SK-N-MC (cell line): Measurements from ENCODE around the gene AURKAIP1.
"Not testable (repeated sequence)": the region's sequence is repeated elsewhere in the genome, so short reads cannot be mapped to it uniquely, and the experiment has no call there.

ENCODE experiments used
- DNase-seq: peaks from one replicate; pipeline ENCODE4 v3.0.0-alpha.2; 2011; ENCODE audit warnings: low read depth, low spot score
- H3K27ac ChIP-seq: fragments of 200-600 bp; sonication (generic); 2 replicates; pipeline ENCODE4 v1.5.1; 2016; ENCODE audit warnings: mixed run types
- H3K36me3 ChIP-seq: fragments of 200-600 bp; sonication (generic); 2 replicates; pipeline ENCODE4 v1.6.1; 2017; ENCODE audit warnings: antibody characterized with exemption, low read length, mixed read lengths; ENCODE audit not compliant: insufficient read depth
- H3K4me3 ChIP-seq: fragments of 200-600 bp; sonication (generic); 2 replicates; pipeline ENCODE4 v1.5.1; 2016
- H3K9ac ChIP-seq: fragments of 200-600 bp; sonication (generic); 2 replicates; pipeline ENCODE4 v1.8.0; 2017; ENCODE audit warnings: mixed run types, mixed read lengths; ENCODE audit not compliant: insufficient read length
- H3K9me3 ChIP-seq: fragments of 200-600 bp; sonication (generic); 2 replicates; pipeline ENCODE4 v1.6.1; 2017; ENCODE audit warnings: low read depth, mild to moderate bottlenecking, antibody characterized with exemption, low read length, moderate library complexity, mixed read lengths
- EZH2 ChIP-seq: fragments of 200-600 bp; sonication (generic); IDR thresholded peaks from one replicate; pipeline ENCODE4 v1.6.1; 2017; ENCODE audit warnings: antibody characterized with exemption
- FOXP2 ChIP-seq: optimal IDR thresholded peaks from 2 replicates; pipeline ENCODE3; 2011; ENCODE audit warnings: mild to moderate bottlenecking, moderate library complexity; ENCODE audit not compliant: insufficient read depth; ENCODE audit errors: extremely low read length, control extremely low read depth
- POLR2AphosphoS5 ChIP-seq: IDR thresholded peaks from 2 replicates; pipeline ENCODE4 v1.6.1; 2012; ENCODE audit warnings: mild to moderate bottlenecking, low read depth, low read length, borderline replicate concordance

AURKAIP1 gene

DNA sequence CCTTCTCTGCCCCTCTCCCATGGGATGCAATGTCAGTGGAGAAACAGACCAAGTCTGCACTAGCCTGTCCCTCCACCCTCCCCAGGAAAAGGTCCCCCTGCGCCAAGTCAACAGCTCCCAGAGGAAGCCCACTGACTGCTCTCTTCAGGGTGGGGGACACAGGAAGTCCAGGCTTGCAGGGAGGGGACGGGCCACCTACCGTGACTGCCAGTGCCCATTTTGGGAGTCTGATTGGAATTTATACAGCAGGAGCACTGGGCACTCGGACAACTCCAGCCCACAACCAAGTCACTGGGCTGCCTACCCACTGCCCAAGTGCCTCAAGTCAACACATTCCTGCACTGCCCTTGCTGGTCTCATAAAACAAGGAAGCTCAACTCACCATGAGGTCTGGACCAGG is 18.0 kb upstream of the AURKAIP1 start:
- Histone ChIP-seq H3K4me3 (no peak overlapping the region), H3K36me3 (peaks cover 91% of the 10 kb centered on the region), H3K9me3 (no peaks in the 10 kb centered on the region), H3K9ac (no peak overlapping the region), H3K27ac (no peak overlapping the region)
- TF ChIP-seq EZH2 (no peak), POLR2AphosphoS5 (no peak), FOXP2 (no peak)
- DNase-seq, result no peak

DNA sequence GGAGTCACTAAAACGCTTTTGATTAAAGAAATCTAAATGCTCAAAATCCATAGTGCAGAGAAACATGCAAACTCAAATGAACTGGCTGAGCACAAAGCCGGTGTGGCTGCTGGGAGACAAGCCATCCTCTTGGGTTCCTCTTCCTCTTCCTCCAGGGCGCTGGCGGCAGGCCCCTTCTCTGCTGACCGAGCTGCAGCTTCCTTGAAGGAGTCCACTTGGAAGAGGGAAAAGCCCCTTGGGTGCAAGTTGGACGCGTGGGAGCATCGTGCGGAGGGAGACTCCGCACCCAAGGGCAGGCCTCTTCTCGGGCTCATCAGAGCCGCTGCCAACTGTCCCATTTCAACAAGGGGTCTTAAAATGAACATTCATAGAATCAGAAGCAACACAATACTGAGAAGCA is 16.2 kb upstream of the AURKAIP1 start:
- Histone ChIP-seq H3K27ac (no peak overlapping the region; the same call in 1 of the 2 replicates), H3K9ac (no peak overlapping the region), H3K9me3 (no peaks in the 10 kb centered on the region), H3K36me3 (peaks cover 97% of the 10 kb centered on the region), H3K4me3 (no peak overlapping the region)
- TF ChIP-seq POLR2AphosphoS5, result no peak
- TF ChIP-seq FOXP2, result no peak
- TF ChIP-seq EZH2, result no peak
- no peak for DNase-seq

DNA sequence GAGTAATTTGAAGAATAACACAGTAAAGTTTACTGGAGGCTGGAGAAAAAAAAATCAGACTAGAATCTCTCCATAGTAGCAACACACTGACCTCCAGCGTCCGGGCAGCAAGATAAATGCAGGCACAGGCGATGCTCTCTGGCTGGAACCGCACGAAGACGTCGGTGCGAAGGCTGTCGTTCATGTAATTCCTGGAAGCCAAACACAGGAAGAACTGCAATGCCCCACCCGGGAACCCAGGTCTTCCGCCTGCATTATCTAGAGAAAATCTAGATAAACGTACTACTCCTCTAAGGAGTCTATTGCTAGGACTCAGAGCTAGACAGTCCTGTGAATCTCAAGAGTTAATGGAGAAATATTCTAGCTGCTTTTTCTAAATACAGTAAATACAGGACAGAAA is 15.7 kb upstream of the AURKAIP1 start:
- Histone ChIP-seq H3K36me3 (peaks cover 100% of the 10 kb centered on the region), H3K9me3 (no peaks in the 10 kb centered on the region), H3K4me3 (no peak overlapping the region), H3K27ac (no peak overlapping the region), H3K9ac (no peak overlapping the region)
- no peak for DNase-seq
- TF ChIP-seq EZH2 (no peak), FOXP2 (no peak), POLR2AphosphoS5 (no peak)

DNA sequence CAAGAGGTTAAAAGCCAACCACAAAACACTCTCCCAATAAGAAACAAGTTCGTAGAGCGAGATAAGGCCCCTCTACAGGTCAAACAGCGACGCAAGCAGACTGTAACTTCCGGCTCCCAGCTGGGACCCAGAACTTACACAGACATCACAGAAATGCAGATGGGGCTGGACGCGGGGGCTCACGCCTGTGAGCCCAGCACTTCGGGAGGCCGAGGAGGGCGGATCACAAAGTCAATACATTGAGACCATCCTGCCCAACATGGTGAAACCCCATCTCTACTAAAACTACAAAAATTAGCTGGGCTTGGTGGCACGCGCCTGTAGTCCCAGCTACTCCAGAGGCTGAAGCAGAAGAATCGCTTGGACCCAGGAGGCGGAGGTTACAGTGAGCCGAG is 13.1 kb upstream of the AURKAIP1 start:
- TF ChIP-seq FOXP2, result no peak
- no peak for TF ChIP-seq POLR2AphosphoS5
- TF ChIP-seq EZH2, result no peak
- no peaks in the 10 kb centered on the region for H3K9me3 ChIP-seq
- no peak overlapping the region for H3K9ac ChIP-seq
- H3K27ac ChIP-seq, result no peak overlapping the region
- no peak for DNase-seq
- peaks cover 75% of the 10 kb centered on the region for H3K36me3 ChIP-seq
- no peak overlapping the region for H3K4me3 ChIP-seq

DNA sequence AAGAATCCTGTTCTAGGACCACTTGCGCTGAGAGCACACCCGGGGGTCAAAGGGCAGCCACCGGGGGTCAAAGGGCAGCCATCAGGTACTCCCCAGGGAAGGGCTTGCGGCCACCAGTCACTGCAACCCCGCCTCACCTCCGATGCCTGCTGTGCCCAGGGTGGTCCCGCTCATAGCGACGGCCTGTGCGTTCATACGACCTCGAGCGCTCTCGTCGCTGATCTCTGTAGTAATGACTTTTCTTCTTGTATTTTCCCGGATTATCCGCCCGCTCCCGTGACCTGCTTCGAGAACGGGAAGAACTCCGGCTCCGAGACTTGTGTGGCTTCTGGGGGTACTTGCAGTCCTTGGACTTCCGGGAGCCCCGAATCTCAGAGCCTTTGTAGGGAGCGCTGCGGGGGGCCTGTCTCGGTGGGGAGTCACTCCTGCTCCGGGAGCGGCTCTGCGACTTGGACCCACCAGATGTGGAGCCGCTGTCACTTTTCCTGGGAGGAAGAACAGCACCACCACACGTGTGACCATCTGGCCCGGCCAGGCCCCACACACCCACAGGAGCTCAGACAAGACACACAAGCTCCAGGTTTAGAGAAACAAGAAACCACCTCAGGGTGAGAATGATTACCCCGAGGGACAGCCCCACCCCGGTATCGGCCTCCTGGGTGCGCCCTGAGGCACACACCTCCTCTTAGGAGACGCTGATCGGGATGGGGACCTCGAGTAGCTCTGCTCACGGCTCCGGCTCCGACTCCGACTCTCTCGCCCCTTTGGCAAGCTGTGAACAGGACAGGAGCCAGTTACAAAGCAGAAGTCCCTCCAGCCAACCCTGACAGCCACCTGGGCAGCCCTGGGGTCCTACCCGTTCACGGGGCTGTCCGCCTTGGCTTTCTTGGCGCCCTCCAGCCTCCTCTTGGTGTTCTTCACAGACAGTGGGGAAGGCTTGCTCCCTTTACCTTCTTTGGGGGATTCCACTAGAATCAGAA is 12.4 kb upstream of the AURKAIP1 start:
- Histone ChIP-seq H3K36me3 (peaks cover 68% of the 10 kb centered on the region), H3K27ac (no peak overlapping the region), H3K9me3 (no peaks in the 10 kb centered on the region), H3K4me3 (no peak overlapping the region), H3K9ac (no peak overlapping the region)
- no peak for TF ChIP-seq FOXP2
- TF ChIP-seq EZH2, result no peak
- no peak for TF ChIP-seq POLR2AphosphoS5
- DNase-seq, result no peak

DNA sequence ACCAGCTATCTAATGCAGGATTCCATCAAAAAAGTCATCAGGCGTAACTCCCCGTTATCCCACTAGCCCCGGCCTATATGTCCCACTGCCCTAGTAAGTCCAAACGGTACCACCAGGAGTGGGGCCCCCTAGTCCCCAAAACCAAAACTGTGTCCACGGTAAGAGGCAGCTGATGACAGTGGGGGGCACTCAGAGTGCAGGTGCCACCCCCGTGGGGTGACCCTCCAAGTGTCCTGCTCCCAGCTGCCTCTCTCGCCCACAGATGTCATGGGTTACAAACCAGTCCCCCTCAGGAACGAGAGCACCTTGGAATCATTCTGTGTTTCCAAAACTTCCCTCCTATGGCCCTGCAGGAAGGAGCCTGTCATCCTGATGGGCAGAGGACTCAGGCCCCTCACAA is 10.9 kb upstream of the AURKAIP1 start:
- no peak for DNase-seq
- Histone ChIP-seq H3K27ac (no peak overlapping the region), H3K36me3 (peaks cover 53% of the 10 kb centered on the region), H3K9ac (no peak overlapping the region), H3K9me3 (no peaks in the 10 kb centered on the region), H3K4me3 (no peak overlapping the region)
- no peak for TF ChIP-seq POLR2AphosphoS5
- no peak for TF ChIP-seq EZH2
- no peak for TF ChIP-seq FOXP2

DNA sequence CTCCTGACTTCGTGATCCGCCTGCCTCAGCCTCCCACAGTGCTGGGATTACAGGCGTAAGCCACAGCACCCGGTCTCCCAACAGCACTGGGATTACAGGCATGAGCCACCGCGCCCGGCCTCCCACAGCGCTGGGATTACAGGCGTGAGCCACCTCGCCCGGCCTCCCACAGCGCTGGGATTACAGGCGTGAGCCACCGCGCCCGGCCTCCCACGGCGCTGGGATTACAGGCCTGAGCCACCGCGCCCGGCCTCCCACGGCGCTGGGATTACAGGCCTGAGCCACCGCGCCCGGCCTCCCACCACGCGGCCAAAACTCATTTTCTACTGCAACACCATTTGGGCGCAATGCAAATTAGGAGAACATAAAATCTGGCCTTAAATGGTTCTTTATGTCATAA is 10.3 kb upstream of the AURKAIP1 start:
- H3K36me3 ChIP-seq, result peaks cover 47% of the 10 kb centered on the region
- DNase-seq, result not testable (repeated sequence)

DNA sequence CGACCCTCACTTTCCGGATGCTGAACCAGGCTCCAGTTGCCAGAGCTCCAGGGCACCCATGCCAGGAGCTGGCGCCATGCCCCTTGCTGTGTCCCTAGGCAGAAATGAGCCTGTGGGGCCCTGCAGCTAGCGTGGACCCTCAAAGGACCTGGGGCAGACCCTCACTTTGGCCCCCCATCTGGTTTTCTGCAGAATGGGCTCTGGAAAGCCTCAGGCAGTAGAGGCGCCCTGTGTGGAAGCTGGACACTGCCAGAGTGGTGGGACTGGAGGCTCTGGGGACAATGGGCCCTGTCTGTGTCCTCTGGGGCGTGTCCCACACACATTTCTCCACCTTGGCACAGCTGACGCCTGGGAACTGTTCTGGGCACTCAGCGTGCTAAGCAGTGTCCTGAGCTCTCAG is 6.3 kb upstream of the AURKAIP1 start:
- TF ChIP-seq EZH2 (no peak), FOXP2 (no peak), POLR2AphosphoS5 (no peak)
- no peak for DNase-seq
- Histone ChIP-seq H3K9ac (no peak overlapping the region), H3K27ac (no peak overlapping the region), H3K36me3 (peaks cover 7% of the 10 kb centered on the region), H3K9me3 (no peaks in the 10 kb centered on the region), H3K4me3 (no peak overlapping the region)

More for the DNA sequence above, 10.3 kb upstream of the AURKAIP1 start:
- H3K9ac ChIP-seq, H3K4me3 ChIP-seq, H3K27ac ChIP-seq, H3K9me3 ChIP-seq: not testable (repeated sequence)

DNA sequence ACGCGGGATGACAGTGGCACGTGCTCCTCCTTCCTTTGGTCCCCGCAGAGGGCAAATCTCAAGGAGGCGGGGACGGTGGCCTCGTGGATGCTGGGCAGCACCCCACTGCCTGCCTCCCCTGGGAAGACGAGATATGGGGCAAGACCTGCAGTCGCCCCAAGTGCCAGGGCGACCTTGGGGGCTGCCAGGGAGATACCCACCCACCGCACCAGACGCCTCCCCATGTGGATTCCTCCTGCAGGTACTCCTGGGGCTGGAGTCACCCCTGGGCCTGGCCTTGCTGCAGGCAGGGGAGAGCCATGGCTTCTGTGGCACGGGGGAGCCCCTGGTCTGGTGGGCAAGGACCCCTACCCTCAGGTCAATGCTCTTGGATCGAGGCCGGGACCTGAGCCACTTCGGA is 5.9 kb upstream of the AURKAIP1 start:
- Histone ChIP-seq H3K36me3 (peaks cover 2% of the 10 kb centered on the region; the same call in 1 of the 2 replicates), H3K4me3 (no peak overlapping the region), H3K9ac (no peak overlapping the region), H3K9me3 (no peaks in the 10 kb centered on the region), H3K27ac (no peak overlapping the region)
- no peak for TF ChIP-seq POLR2AphosphoS5
- no peak for TF ChIP-seq EZH2
- DNase-seq, result no peak
